ENCODE results near the gene EDA. TPM values are rescaled to one million over a fixed set of nuclear protein-coding genes. Genes with fewer than 3 reads are reported as not detected.

The EDA gene
- total RNA-seq, 2 donors from 2014 or later = 59.0 to 70.6 TPM

GRCh38 chrX:70082723-70083122 lies 466.8 kb downstream of the EDA start:
- Mint-ChIP-seq H3K36me3 (ENCODE audit: low read depth) (no peaks in the 10 kb centered on the region), H3K4me1 (no peaks in the 10 kb centered on the region), H3K9me3 (peaks cover 66% of the 10 kb centered on the region), H3K27ac (no peak overlapping the region), H3K27me3 (ENCODE audit: insufficient read depth) (no peaks in the 10 kb centered on the region), H3K4me3 (no peak overlapping the region)
- Histone ChIP-seq H3K9ac (ENCODE audit: extremely low read depth, low read length, poor library complexity, severe bottlenecking) (no peak overlapping the region), H3K9me3 (ENCODE audit: control insufficient read depth, low read length) (peaks cover under 1% of the 10 kb centered on the region), H3K27me3 (ENCODE audit: control insufficient read depth, insufficient read depth, low read length, poor library complexity, severe bottlenecking) (no peaks in the 10 kb centered on the region), H3K4me1 (ENCODE audit: control insufficient read depth, insufficient read depth, low read length) (no peaks in the 10 kb centered on the region), H3K4me3 (ENCODE audit: low read length) (no peak overlapping the region), H3K27ac (ENCODE audit: low read depth, low read length) (no peak overlapping the region), H3K36me3 (ENCODE audit: control insufficient read depth, insufficient read depth, low read length) (no peaks in the 10 kb centered on the region)
- no peak for TF ChIP-seq CTCF (conservative IDR thresholded peaks at IDR 0.05)
- no peak for DNase-seq
- 95 to 97% methylated on average over 3 to 4 of the region's 4 CpGs for WGBS, 2 experiments (ENCODE audit: insufficient coverage in 1 of 2, insufficient read length in 1 of 2)

- no peak overlapping the region for H3K4me3 ChIP-seq (ENCODE audit: low read length)
- no peak overlapping the region for H3K27ac Mint-ChIP-seq
- H3K36me3 Mint-ChIP-seq (ENCODE audit: low read depth) = no peaks in the 10 kb centered on the region
- no peak for TF ChIP-seq CTCF (conservative IDR thresholded peaks at IDR 0.05)
- H3K9ac ChIP-seq (ENCODE audit: extremely low read depth, low read length, poor library complexity, severe bottlenecking) = no peak overlapping the region
- no peaks in the 10 kb centered on the region for H3K9me3 ChIP-seq (ENCODE audit: control insufficient read depth, low read length)
- no peaks in the 10 kb centered on the region for H3K4me1 ChIP-seq (ENCODE audit: control insufficient read depth, insufficient read depth, low read length)
- peaks cover 61% of the 10 kb centered on the region for H3K9me3 Mint-ChIP-seq
- H3K27me3 Mint-ChIP-seq (ENCODE audit: insufficient read depth) = no peaks in the 10 kb centered on the region
- no peak overlapping the region for H3K27ac ChIP-seq (ENCODE audit: low read depth, low read length)
- no peak overlapping the region for H3K4me3 Mint-ChIP-seq
- H3K36me3 ChIP-seq (ENCODE audit: control insufficient read depth, insufficient read depth, low read length) = no peaks in the 10 kb centered on the region
- DNase-seq = no peak
- H3K27me3 ChIP-seq (ENCODE audit: control insufficient read depth, insufficient read depth, low read length, poor library complexity, severe bottlenecking) = no peaks in the 10 kb centered on the region
- 86 to 100% methylated on average over 1 to 5 of the region's 5 CpGs for WGBS, 2 experiments (ENCODE audit: insufficient coverage in 1 of 2, insufficient read length in 1 of 2)
- no peaks in the 10 kb centered on the region for H3K4me1 Mint-ChIP-seq
Measured at GRCh38 chrX:70084592-70085240, 468.8 kb downstream of the EDA start.

GRCh38 chrX:70087857-70088630 lies 472.1 kb downstream of the EDA start:
- Mint-ChIP-seq H3K4me3 (no peak overlapping the region), H3K9me3 (peaks cover 55% of the 10 kb centered on the region), H3K4me1 (no peaks in the 10 kb centered on the region), H3K27ac (no peak overlapping the region), H3K27me3 (ENCODE audit: insufficient read depth) (peaks cover 2% of the 10 kb centered on the region), H3K36me3 (ENCODE audit: low read depth) (no peaks in the 10 kb centered on the region)
- no peak overlapping the region for H3K4me3 ChIP-seq (ENCODE audit: low read length)
- no peak overlapping the region for H3K9ac ChIP-seq (ENCODE audit: extremely low read depth, low read length, poor library complexity, severe bottlenecking)
- no peak overlapping the region for H3K27ac ChIP-seq (ENCODE audit: low read depth, low read length)
- WGBS, 2 experiments (ENCODE audit: insufficient coverage in 1 of 2, insufficient read length in 1 of 2) = 89 to 92% methylated on average over 5 to 11 of the region's 11 CpGs
- no peaks in the 10 kb centered on the region for H3K4me1 ChIP-seq (ENCODE audit: control insufficient read depth, insufficient read depth, low read length)
- H3K27me3 ChIP-seq (ENCODE audit: control insufficient read depth, insufficient read depth, low read length, poor library complexity, severe bottlenecking) = no peaks in the 10 kb centered on the region
- no peak for DNase-seq
- H3K36me3 ChIP-seq (ENCODE audit: control insufficient read depth, insufficient read depth, low read length) = no peaks in the 10 kb centered on the region
- no peaks in the 10 kb centered on the region for H3K9me3 ChIP-seq (ENCODE audit: control insufficient read depth, low read length)
- no peak for TF ChIP-seq CTCF (conservative IDR thresholded peaks at IDR 0.05)
